T-helper 17 cell (primary cell): Measurements from ENCODE around the gene C1QTNF9. TPM values are rescaled to one million over a fixed set of nuclear protein-coding genes. Genes with fewer than 3 reads are reported as not detected.

Source experiments
- ATAC-seq: fragments of 150-1000 bp; cut with Tn5 transposase; 2 replicates; pipeline ENCODE4 v1.10.0; 2021; ENCODE audit warnings: mild to moderate bottlenecking, moderate library complexity
- DNase-seq, 3 donors: peaks; one replicate each; pipeline versions ENCODE4 v3.0.0 to v3.0.0-alpha.2; 2020 to 2021
- H3K9me3 ChIP-seq: one replicate; pipeline ENCODE4 v1.7.0; 2013; ENCODE audit warnings: low read length, mild to moderate bottlenecking; ENCODE audit not compliant: control insufficient read depth, poor library complexity, severe bottlenecking
- H3K27ac Mint-ChIP-seq: one replicate; pipeline ENCODE4 v1.8.0; 2022; ENCODE audit warnings: mild to moderate bottlenecking, moderate library complexity, mixed read lengths
- H3K27me3 Mint-ChIP-seq: one replicate; pipeline ENCODE4 v1.8.0; 2022; ENCODE audit warnings: mixed read lengths
- H3K36me3 Mint-ChIP-seq: one replicate; pipeline ENCODE4 v1.8.0; 2022; ENCODE audit warnings: low read depth, mixed read lengths
- H3K4me1 Mint-ChIP-seq: one replicate; pipeline ENCODE4 v1.8.0; 2022; ENCODE audit warnings: mild to moderate bottlenecking, mixed read lengths
- H3K4me3 Mint-ChIP-seq: one replicate; pipeline ENCODE4 v1.8.0; 2022; ENCODE audit warnings: mild to moderate bottlenecking, moderate library complexity, mixed read lengths
- total RNA-seq, 4 donors: library from RNA in 2 of 4; stranded (reverse) in 2 of 4; gene quantifications; one replicate each; pipeline ENCODE4 v1.2.3 and lab custom pipeline; 2022 to 2026

Gene C1QTNF9
- total RNA-seq, 2 donors from 2014 or later: not detected

- no peaks in the 10 kb centered on the region for H3K9me3 ChIP-seq
- peak overlapping the region; percentile 85 for H3K4me3 Mint-ChIP-seq
- no peaks in the 10 kb centered on the region for H3K27me3 Mint-ChIP-seq
- DNase-seq (peak; percentile 31 to 68 (median 40)), ATAC-seq (peak; percentile 65)
- H3K27ac Mint-ChIP-seq: peak overlapping the region; percentile 92
- H3K36me3 Mint-ChIP-seq: peaks cover 8% of the 10 kb centered on the region
- H3K4me1 Mint-ChIP-seq: peaks cover 70% of the 10 kb centered on the region
Measured at GRCh38 chr13:24274452-24275021, 34.8 kb upstream of the C1QTNF9 start.

DNA sequence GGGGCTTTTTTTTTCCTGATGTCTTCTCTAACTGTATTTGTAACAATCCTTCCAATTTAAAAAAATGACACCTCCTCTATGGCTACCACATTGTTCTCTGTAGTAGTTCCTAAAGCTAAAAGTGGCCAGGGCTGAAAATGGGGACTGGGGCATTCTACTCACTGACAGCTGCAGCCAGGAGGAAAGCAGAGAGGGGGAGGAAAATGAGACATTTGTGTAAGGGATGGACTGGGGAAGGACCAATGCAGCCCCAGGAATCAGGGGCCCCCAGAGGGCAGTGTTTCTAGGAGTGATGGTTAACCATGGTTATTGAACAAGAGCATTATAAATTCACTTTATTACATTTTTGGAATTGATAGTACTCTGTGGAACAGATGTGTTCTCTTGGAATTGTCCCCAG, 34.3 kb upstream of the C1QTNF9 start:
- Mint-ChIP-seq H3K4me3 (peak overlapping the region; percentile 85), H3K4me1 (peaks cover 72% of the 10 kb centered on the region), H3K36me3 (peaks cover 8% of the 10 kb centered on the region), H3K27ac (peak overlapping the region; percentile 92), H3K27me3 (no peaks in the 10 kb centered on the region)
- H3K9me3 ChIP-seq: no peaks in the 10 kb centered on the region
- DNase-seq (no peak), ATAC-seq (no peak)

DNA sequence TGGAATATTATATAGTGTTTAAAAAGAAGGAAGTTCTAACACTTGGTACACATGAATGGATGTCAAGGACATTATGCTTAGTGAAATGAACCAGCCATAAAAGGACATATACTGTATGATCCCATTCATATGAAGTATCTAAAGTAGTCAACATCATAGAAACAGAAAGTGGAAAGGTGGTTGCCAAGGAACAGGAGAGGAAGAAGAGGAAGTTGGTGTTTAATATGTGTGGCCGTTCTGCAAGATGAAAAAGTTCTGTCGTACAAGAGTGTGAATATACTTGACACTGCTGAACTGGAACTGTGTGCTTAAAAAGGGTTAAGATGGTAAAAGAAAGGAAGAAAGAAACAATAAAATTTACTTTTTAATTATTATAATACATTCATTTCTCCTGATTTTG, 33.1 kb upstream of the C1QTNF9 start:
- peaks cover 5% of the 10 kb centered on the region for H3K36me3 Mint-ChIP-seq
- ATAC-seq (no peak), DNase-seq (no peak)
- peaks cover 70% of the 10 kb centered on the region for H3K4me1 Mint-ChIP-seq
- H3K4me3 Mint-ChIP-seq: peak overlapping the region; percentile 77
- H3K27ac Mint-ChIP-seq: peak overlapping the region; percentile 92
- no peaks in the 10 kb centered on the region for H3K9me3 ChIP-seq
- no peaks in the 10 kb centered on the region for H3K27me3 Mint-ChIP-seq

- H3K4me1 Mint-ChIP-seq: peaks cover 65% of the 10 kb centered on the region
- peak overlapping the region; percentile 92 for H3K27ac Mint-ChIP-seq
Measured at GRCh38 chr13:24276861-24277260, 32.5 kb upstream of the C1QTNF9 start.

DNA sequence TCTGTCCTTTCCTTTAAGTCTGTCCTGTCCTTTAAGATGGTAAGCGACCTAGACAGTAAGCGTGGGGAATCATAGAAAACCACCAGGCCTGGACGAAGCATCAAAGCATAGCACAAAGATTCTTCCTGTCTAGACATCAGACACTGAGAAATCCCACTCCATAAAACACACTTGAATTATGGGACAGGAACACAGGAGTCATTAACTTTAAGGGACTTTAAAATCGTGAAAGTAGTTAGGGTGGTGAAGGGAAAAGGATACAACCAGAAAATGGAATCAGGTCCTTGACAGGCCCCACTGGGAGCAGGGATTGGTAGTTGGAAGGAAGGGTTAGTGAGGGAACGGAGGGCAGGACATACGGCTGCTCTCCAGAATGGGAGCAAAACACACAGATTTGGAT, 31.6 kb upstream of the C1QTNF9 start:
- peak overlapping the region; percentile 63 for H3K4me3 Mint-ChIP-seq

More at GRCh38 chr13:24276861-24277260, 32.5 kb upstream of the C1QTNF9 start:
- H3K4me3 Mint-ChIP-seq: no peak overlapping the region
- ATAC-seq (no peak), DNase-seq (no peak)
- peaks cover 3% of the 10 kb centered on the region for H3K36me3 Mint-ChIP-seq
- no peaks in the 10 kb centered on the region for H3K27me3 Mint-ChIP-seq
- no peaks in the 10 kb centered on the region for H3K9me3 ChIP-seq

GRCh38 chr13:24279327-24280110, 29.9 kb upstream of the C1QTNF9 start:
- Mint-ChIP-seq H3K27ac (peak overlapping the region; percentile 88), H3K4me3 (peak overlapping the region; percentile 45), H3K4me1 (peaks cover 57% of the 10 kb centered on the region), H3K27me3 (no peaks in the 10 kb centered on the region), H3K36me3 (peaks cover 7% of the 10 kb centered on the region)
- H3K9me3 ChIP-seq: no peaks in the 10 kb centered on the region
- ATAC-seq (no peak), DNase-seq (no peak)

More for the DNA sequence above, 31.6 kb upstream of the C1QTNF9 start:
- Mint-ChIP-seq H3K4me1 (peaks cover 65% of the 10 kb centered on the region), H3K36me3 (peaks cover 3% of the 10 kb centered on the region), H3K27ac (peak overlapping the region; percentile 92), H3K27me3 (no peaks in the 10 kb centered on the region)
- DNase-seq (no peak), ATAC-seq (no peak)
- no peaks in the 10 kb centered on the region for H3K9me3 ChIP-seq

DNA sequence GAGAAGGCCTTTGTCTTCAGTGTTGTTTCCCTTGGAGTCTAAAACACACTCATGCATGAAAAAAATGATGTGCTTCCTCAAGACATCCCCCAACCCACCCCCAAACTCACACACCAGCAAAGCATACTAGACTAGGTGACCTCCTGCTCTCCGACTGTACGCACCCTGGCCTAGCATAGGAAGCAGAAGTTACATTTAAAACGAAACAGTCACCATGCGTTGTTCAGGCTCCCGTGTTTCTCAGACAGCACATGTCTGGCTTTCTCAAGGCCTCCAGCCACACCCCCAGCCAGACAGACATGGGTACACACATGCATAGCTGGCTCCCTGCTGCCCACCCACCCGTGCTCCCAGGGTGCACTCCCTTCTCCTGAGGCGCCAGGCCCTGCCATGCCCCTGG, 28.7 kb upstream of the C1QTNF9 start:
- Mint-ChIP-seq H3K4me3 (no peak overlapping the region), H3K36me3 (peaks cover 9% of the 10 kb centered on the region), H3K27me3 (no peaks in the 10 kb centered on the region), H3K4me1 (peaks cover 48% of the 10 kb centered on the region), H3K27ac (peak overlapping the region; percentile 88)
- DNase-seq (no peak), ATAC-seq (peak; percentile 32)
- H3K9me3 ChIP-seq: no peaks in the 10 kb centered on the region

DNA sequence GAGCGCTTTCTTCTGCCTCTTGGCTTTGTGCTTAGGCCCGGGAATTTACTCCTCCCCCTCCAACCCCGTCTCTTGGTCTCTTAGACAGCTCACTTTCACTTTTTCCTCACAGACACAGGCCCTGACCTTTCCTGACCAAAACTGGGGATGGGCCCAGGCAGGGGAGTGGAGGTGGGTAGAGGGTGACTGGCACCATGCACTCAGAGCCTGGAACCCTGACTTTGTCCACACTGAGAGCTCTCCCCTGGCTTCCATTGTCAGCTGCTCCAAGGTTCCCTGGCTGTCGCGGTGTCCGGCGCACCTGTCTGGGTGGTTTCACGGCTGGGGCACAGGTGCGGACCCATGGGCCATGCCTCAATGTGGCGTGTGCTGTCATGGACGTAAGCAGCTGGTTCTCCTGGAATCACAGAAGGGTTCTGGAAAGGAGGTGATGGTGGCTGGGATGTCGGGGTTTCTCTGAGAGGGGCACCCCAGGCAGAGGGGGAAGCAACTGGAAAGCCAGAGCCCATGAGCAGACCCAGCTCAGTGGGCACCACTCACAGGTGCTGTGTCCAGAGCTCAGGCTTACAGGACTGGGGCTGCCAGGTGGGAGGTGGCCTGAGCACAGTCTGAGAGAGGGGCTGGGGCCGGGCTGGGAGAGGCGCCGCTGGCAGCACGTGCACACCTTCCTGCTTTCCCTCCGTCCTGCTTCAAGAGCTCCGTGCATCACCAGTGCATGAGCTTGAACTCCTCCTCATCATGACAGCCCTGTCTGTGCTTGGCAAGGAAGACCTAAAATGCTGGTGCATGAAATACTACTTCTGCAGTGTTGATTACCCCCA, 28.0 kb upstream of the C1QTNF9 start:
- ATAC-seq (no peak), DNase-seq (no peak)
- no peaks in the 10 kb centered on the region for H3K27me3 Mint-ChIP-seq
- peak overlapping the region; percentile 88 for H3K27ac Mint-ChIP-seq
- peak overlapping the region; percentile 39 for H3K4me3 Mint-ChIP-seq
- H3K36me3 Mint-ChIP-seq: peaks cover 7% of the 10 kb centered on the region
- no peaks in the 10 kb centered on the region for H3K9me3 ChIP-seq
- H3K4me1 Mint-ChIP-seq: peaks cover 43% of the 10 kb centered on the region

GRCh38 chr13:24282256-24282655, 27.1 kb upstream of the C1QTNF9 start:
- DNase-seq (no peak), ATAC-seq (no peak)
- peaks cover 6% of the 10 kb centered on the region for H3K36me3 Mint-ChIP-seq
- H3K4me1 Mint-ChIP-seq: peaks cover 36% of the 10 kb centered on the region
- peak overlapping the region; percentile 41 for H3K4me3 Mint-ChIP-seq
- H3K27ac Mint-ChIP-seq: peak overlapping the region; percentile 83
- no peaks in the 10 kb centered on the region for H3K27me3 Mint-ChIP-seq
- no peaks in the 10 kb centered on the region for H3K9me3 ChIP-seq

- Mint-ChIP-seq H3K27ac (peak overlapping the region; percentile 14), H3K36me3 (peaks cover 10% of the 10 kb centered on the region)
- no peak for ATAC-seq
Measured at GRCh38 chr13:24284889-24285565, 24.4 kb upstream of the C1QTNF9 start.

DNA sequence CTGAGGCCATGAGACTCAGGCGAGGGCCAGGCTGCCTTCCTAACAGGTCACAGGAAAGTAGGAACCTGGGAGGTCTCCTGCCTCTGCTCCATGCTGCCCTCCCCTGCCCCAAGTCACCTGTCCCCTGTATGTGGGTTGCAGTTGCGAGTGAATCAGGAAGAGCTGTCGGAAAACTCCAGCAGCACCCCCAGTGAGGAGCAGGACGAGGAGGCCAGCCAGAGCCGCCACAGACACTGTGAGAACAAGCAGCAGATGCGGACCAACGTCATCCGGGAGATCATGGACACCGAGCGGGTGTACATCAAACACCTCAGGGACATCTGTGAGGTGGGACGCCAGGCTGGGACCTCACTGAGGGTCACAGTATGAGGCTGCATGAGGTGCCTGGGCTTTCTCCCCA, 22.8 kb upstream of the C1QTNF9 start:
- H3K36me3 Mint-ChIP-seq: peaks cover 10% of the 10 kb centered on the region
- DNase-seq: no peak
- no peak overlapping the region for H3K27ac Mint-ChIP-seq
- H3K4me1 Mint-ChIP-seq: peaks cover 13% of the 10 kb centered on the region
- H3K27me3 Mint-ChIP-seq: no peaks in the 10 kb centered on the region
- no peak for ATAC-seq
- H3K9me3 ChIP-seq: no peaks in the 10 kb centered on the region
- H3K4me3 Mint-ChIP-seq: no peak overlapping the region

More at GRCh38 chr13:24284889-24285565, 24.4 kb upstream of the C1QTNF9 start:
- Mint-ChIP-seq H3K27me3 (no peaks in the 10 kb centered on the region), H3K4me3 (no peak overlapping the region), H3K4me1 (peaks cover 21% of the 10 kb centered on the region)
- no peaks in the 10 kb centered on the region for H3K9me3 ChIP-seq
- no peak for DNase-seq

GRCh38 chr13:24287748-24288287, 21.6 kb upstream of the C1QTNF9 start:
- no peaks in the 10 kb centered on the region for H3K27me3 Mint-ChIP-seq
- H3K27ac Mint-ChIP-seq: no peak overlapping the region

More at GRCh38 chr13:24287748-24288287, 21.6 kb upstream of the C1QTNF9 start:
- ATAC-seq (no peak), DNase-seq (no peak)
- no peak overlapping the region for H3K4me3 Mint-ChIP-seq
- H3K36me3 Mint-ChIP-seq: peaks cover 13% of the 10 kb centered on the region
- no peaks in the 10 kb centered on the region for H3K9me3 ChIP-seq
- peaks cover 6% of the 10 kb centered on the region for H3K4me1 Mint-ChIP-seq
